OCI-LY7 (cell line): ENCODE data around the gene APBA1.

Source experiments
- EZH2phosphoT487 ChIP-seq: fragments of 200-600 bp; sonication (generic); IDR thresholded peaks from 2 replicates; pipeline ENCODE4 v1.6.1; 2018; ENCODE audit warnings: low read depth, borderline replicate concordance, mild to moderate bottlenecking, mixed run types, antibody characterized with exemption, low read length, moderate library complexity, mixed read lengths
- TF ChIP-seq, protein P1 (sequence below): fragments of 200-600 bp; sonication (generic); conservative IDR thresholded peaks from 2 replicates; pipeline ENCODE4 v1.5.1; 2014; ENCODE audit warnings: mild to moderate bottlenecking, antibody characterized with exemption, low read length, moderate library complexity, mixed read lengths

DNA sequence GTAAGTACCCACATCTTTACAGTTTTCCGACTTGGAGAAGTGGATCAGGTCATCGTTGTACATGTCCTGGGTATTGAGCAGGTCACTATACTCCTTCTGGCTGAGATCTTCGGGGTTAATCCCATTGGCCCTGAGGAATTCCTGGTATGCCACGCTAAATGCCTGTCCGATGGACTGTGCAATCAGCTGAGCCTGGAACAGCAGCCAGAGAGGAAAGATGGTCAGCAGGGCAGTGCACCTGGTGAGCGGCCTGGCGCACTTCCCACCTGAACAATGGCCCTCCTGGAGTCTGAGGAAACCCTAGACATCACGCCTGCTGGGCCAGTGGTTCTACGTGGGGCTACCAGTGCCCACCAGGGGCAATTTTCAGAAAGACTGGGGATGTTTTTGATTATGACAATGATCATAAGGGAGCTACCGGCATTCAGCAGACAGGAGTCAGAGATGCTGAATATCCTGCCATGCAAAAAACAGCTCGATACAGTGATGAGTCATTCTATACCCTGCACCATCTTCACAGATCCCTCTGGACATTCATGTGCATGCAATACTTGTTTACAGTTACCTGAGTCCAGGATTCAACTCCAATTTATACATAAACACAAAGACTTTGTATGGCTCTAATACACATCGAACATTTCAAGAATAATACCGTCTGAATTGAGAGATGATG lies 219.9 kb downstream of the APBA1 start:
- TF ChIP-seq, protein P1, sequence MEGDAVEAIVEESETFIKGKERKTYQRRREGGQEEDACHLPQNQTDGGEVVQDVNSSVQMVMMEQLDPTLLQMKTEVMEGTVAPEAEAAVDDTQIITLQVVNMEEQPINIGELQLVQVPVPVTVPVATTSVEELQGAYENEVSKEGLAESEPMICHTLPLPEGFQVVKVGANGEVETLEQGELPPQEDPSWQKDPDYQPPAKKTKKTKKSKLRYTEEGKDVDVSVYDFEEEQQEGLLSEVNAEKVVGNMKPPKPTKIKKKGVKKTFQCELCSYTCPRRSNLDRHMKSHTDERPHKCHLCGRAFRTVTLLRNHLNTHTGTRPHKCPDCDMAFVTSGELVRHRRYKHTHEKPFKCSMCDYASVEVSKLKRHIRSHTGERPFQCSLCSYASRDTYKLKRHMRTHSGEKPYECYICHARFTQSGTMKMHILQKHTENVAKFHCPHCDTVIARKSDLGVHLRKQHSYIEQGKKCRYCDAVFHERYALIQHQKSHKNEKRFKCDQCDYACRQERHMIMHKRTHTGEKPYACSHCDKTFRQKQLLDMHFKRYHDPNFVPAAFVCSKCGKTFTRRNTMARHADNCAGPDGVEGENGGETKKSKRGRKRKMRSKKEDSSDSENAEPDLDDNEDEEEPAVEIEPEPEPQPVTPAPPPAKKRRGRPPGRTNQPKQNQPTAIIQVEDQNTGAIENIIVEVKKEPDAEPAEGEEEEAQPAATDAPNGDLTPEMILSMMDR = no peak
- TF ChIP-seq EZH2phosphoT487 = no peak
